GM18499 (cell line): ENCODE measurements around the gene CYP4A22.

Experiments
- ATAC-seq: cut with Tn5 transposase; IDR thresholded peaks from one replicate; pipeline ENCODE4 v1.9.1; 2021; ENCODE audit warnings: moderate number of reproducible peaks; ENCODE audit not compliant: insufficient read depth, unreplicated experiment

The CYP4A22 gene

DNA sequence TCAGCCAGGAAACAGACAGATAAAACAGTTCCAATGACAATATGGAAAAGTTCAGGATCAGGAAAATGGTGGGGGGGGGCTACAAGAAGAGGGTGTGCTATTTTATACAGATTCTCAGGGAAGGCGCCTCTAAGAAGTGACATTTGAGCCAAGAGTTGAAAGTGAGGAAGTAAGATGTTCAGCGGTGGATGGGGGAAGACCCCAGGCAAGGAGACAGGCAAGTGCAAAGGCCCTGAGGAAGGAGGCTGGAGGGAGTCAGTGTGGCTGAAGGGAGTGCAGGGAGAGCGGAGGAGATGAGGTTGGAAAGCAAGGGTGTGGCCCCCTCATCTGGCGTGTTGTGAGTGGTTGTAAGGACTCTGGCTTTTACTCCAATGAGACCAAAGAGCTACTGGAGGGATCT lies 61.0 kb downstream of the CYP4A22 start:
- ATAC-seq = no peak
